HepG2 (cell line): ENCODE measurements around the gene C1R. TPM values are rescaled to one million over a fixed set of nuclear protein-coding genes. Genes with fewer than 3 reads are reported as not detected.

Experiments used
- AGO2 ChIP-seq: fragments of 200-400 bp; formaldehyde crosslinking; optimal IDR thresholded peaks from 2 replicates; pipeline ENCODE3; 2017; ENCODE audit warnings: mild to moderate bottlenecking, low read depth, low read length, moderate library complexity
- CEBPB ChIP-seq: IDR thresholded peaks from 2 replicates; pipeline ENCODE4 v1.6.1; 2011; ENCODE audit warnings: low read depth, low read length, improper control_type of control experiment, borderline replicate concordance
- CTCF ChIP-seq: sonication (generic); formaldehyde crosslinking; IDR thresholded peaks from 2 replicates; pipeline ENCODE4 v1.5.0; 2020; ENCODE audit warnings: mild to moderate bottlenecking, missing genetic modification reagents, moderate library complexity
- HOXA5 ChIP-seq: sonication (generic); formaldehyde crosslinking; IDR thresholded peaks from 2 replicates; pipeline ENCODE4 v1.4.0; 2020; ENCODE audit warnings: missing genetic modification reagents
- MEF2D ChIP-seq: sonication (generic); formaldehyde crosslinking; IDR thresholded peaks from 2 replicates; pipeline ENCODE4 v1.5.1; 2020; ENCODE audit warnings: mild to moderate bottlenecking, missing genetic modification reagents
- PATZ1 ChIP-seq: sonication (generic); formaldehyde crosslinking; IDR thresholded peaks from 2 replicates; pipeline ENCODE4 v1.4.0; 2020; ENCODE audit warnings: missing genetic modification reagents
- REL ChIP-seq: sonication (generic); formaldehyde crosslinking; conservative IDR thresholded peaks from 2 replicates; pipeline ENCODE4 v1.8.0; 2022; ENCODE audit warnings: mild to moderate bottlenecking, missing genetic modification reagents, moderate library complexity
- SMAD1 ChIP-seq: sonication (generic); formaldehyde crosslinking; IDR thresholded peaks from 2 replicates; pipeline ENCODE4 v1.4.0; 2020; ENCODE audit warnings: missing genetic modification reagents, low read depth, mild to moderate bottlenecking, borderline replicate concordance
- SP5 ChIP-seq: IDR thresholded peaks from 2 replicates; pipeline ENCODE4 v1.6.1; 2016; ENCODE audit warnings: low read depth, borderline replicate concordance
- TFE3 ChIP-seq: IDR thresholded peaks from 2 replicates; pipeline ENCODE4 v1.6.1; 2016
- ZBTB20 ChIP-seq: sonication (generic); formaldehyde crosslinking; IDR thresholded peaks from 2 replicates; pipeline ENCODE4 v1.8.1; 2023; ENCODE audit warnings: missing genetic modification reagents, low read depth, mild to moderate bottlenecking, borderline replicate concordance
- ZFY ChIP-seq: sonication (generic); formaldehyde crosslinking; IDR thresholded peaks from 2 replicates; pipeline ENCODE4 v1.4.0; 2020; ENCODE audit warnings: missing genetic modification reagents
- ZNF160 ChIP-seq: sonication (generic); formaldehyde crosslinking; IDR thresholded peaks from 2 replicates; pipeline ENCODE4 v1.8.0; 2022; ENCODE audit warnings: mild to moderate bottlenecking, inconsistent platforms, missing genetic modification reagents
- ZNF33A ChIP-seq: sonication (generic); formaldehyde crosslinking; IDR thresholded peaks from 2 replicates; pipeline ENCODE4 v1.5.1; 2020; ENCODE audit warnings: missing genetic modification reagents, mild to moderate bottlenecking, moderate library complexity, borderline replicate concordance
- ZNF34 ChIP-seq: sonication (generic); formaldehyde crosslinking; IDR thresholded peaks from 2 replicates; pipeline ENCODE4 v1.4.0; 2020; ENCODE audit warnings: mild to moderate bottlenecking, missing genetic modification reagents, borderline replicate concordance
- ZNF614 ChIP-seq: IDR thresholded peaks from 2 replicates; pipeline ENCODE4 v1.6.1; 2018; ENCODE audit warnings: missing biosample characterization, missing genetic modification reagents, inconsistent platforms, borderline replicate concordance
- ZNF737 ChIP-seq: sonication (generic); formaldehyde crosslinking; IDR thresholded peaks from 2 replicates; pipeline ENCODE4 v1.5.0; 2020; ENCODE audit warnings: missing genetic modification reagents, mild to moderate bottlenecking, borderline replicate concordance
- ZNF781 ChIP-seq: sonication (generic); formaldehyde crosslinking; IDR thresholded peaks from 2 replicates; pipeline ENCODE4 v1.5.1; 2020; ENCODE audit warnings: borderline replicate concordance, mild to moderate bottlenecking, missing genetic modification reagents; ENCODE audit errors: not compliant biosample characterization
- ZNF782 ChIP-seq: sonication (generic); formaldehyde crosslinking; IDR thresholded peaks from 2 replicates; pipeline ENCODE4 v1.4.0; 2020; ENCODE audit warnings: missing genetic modification reagents, mild to moderate bottlenecking, borderline replicate concordance
- ZNF841 ChIP-seq: sonication (generic); formaldehyde crosslinking; IDR thresholded peaks from 2 replicates; pipeline ENCODE4 v1.8.1; 2023; ENCODE audit warnings: missing genetic modification reagents, borderline replicate concordance
- polyA plus RNA-seq, 8 experiments: library from polyadenylated mRNA; depleted of rRNA in 3 of 8; stranded (reverse) in 7 of 8; unstranded in 1 of 8; fragments of >200 nt; fragmentation: Illumina TruSeq in 4 of 8; extraction: Trizol in 4 of 8; gene quantifications; 2 replicates each; pipeline versions ENCODE4 v1.2.1 to v1.2.3, GENCODE V29; 2011 to 2016; ENCODE audit warnings: low read depth in 4 of 8, missing spikeins in 1 of 8, mixed read lengths in 1 of 8; ENCODE audit not compliant: insufficient read depth in 1 of 8
- total RNA-seq, 5 experiments: library from RNA; depleted of rRNA; stranded (reverse); fragments of >200 nt; fragmentation: Illumina TruSeq; extraction: Trizol; gene quantifications; 2 replicates each; pipeline ENCODE4 v1.2.3, GENCODE V29; 2016; ENCODE audit warnings: low read depth in 1 of 5
- TF ChIP-seq, protein P1 (sequence below): sonication (generic); formaldehyde crosslinking; IDR thresholded peaks from 2 replicates; pipeline ENCODE4 v1.8.0; 2022; ENCODE audit warnings: missing genetic modification reagents, low read depth, mild to moderate bottlenecking, borderline replicate concordance
- TF ChIP-seq, protein P2 (sequence below): sonication (generic); formaldehyde crosslinking; IDR thresholded peaks from 2 replicates; pipeline ENCODE4 v1.4.0; 2020; ENCODE audit warnings: mild to moderate bottlenecking, missing genetic modification reagents

Gene C1R
- total and polyA plus RNA-seq, 2 of the 13 experiments (the other 11 are each of a cell fraction or from before 2014, with no cell fraction given) = 3.5 to 6.5 TPM

- TF ChIP-seq, protein P1, sequence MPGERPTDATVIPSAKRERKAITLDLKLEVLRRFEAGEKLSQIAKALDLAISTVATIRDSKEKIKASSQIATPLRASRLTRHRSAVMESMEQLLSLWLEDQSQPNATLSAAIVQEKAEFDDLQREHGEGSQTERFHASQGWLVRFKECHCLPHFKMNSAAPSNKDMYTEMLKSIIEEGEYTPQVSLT = no peak
- TF ChIP-seq CTCF (CRISPR knock-in tag) = peak; percentile 41
- no peak for TF ChIP-seq ZNF737 (CRISPR knock-in tag)
- no peak for TF ChIP-seq ZNF841 (CRISPR knock-in tag)
- TF ChIP-seq ZNF34 (CRISPR knock-in tag) = 0 out of 2 replicates have a peak, but pooled peaks have one; percentile 37
- TF ChIP-seq PATZ1 (CRISPR knock-in tag) = peak; percentile 22; the same call in 1 of the 2 replicates
- no peak for TF ChIP-seq CEBPB
- no peak for TF ChIP-seq SMAD1 (CRISPR knock-in tag)
- peak; percentile 58; the same call in 1 of the 2 replicates for TF ChIP-seq ZNF782 (CRISPR knock-in tag)
- no peak for TF ChIP-seq MEF2D (CRISPR knock-in tag)
- no peak for TF ChIP-seq ZNF33A (CRISPR knock-in tag)
- no peak for TF ChIP-seq TFE3 (CRISPR knock-in tag)
- no peak for TF ChIP-seq ZNF160
- no peak for TF ChIP-seq REL (CRISPR knock-in tag)
- TF ChIP-seq, protein P2, sequence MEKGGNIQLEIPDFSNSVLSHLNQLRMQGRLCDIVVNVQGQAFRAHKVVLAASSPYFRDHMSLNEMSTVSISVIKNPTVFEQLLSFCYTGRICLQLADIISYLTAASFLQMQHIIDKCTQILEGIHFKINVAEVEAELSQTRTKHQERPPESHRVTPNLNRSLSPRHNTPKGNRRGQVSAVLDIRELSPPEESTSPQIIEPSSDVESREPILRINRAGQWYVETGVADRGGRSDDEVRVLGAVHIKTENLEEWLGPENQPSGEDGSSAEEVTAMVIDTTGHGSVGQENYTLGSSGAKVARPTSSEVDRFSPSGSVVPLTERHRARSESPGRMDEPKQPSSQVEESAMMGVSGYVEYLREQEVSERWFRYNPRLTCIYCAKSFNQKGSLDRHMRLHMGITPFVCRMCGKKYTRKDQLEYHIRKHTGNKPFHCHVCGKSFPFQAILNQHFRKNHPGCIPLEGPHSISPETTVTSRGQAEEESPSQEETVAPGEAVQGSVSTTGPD (CRISPR knock-in tag) = no peak
- no peak for TF ChIP-seq AGO2
- no peak for TF ChIP-seq HOXA5 (CRISPR knock-in tag)
- TF ChIP-seq ZBTB20 (CRISPR knock-in tag) = no peak
- TF ChIP-seq ZFY (CRISPR knock-in tag) = peak; percentile 47; the same call in 1 of the 2 replicates
- TF ChIP-seq ZNF781 (CRISPR knock-in tag) = no peak
- TF ChIP-seq SP5 (CRISPR knock-in tag) = peak; percentile 71
- TF ChIP-seq ZNF614 (CRISPR knock-in tag) = no peak
Observed at GRCh38 chr12:7130701-7131501, 38.7 kb upstream of the C1R start (continued).
